HL-60 (cell line): ENCODE results near the gene POR.

ENCODE experiments used
- GABPA ChIP-seq: IDR thresholded peaks from 2 replicates; pipeline ENCODE4 v1.6.1; 2012; ENCODE audit warnings: low read depth
- POLR2AphosphoS5 ChIP-seq: IDR thresholded peaks from 2 replicates; pipeline ENCODE4 v1.6.1; 2012; ENCODE audit warnings: low read depth
- SPI1 ChIP-seq: IDR thresholded peaks from 2 replicates; pipeline ENCODE4 v1.6.1; 2012; ENCODE audit warnings: low read depth, mild to moderate bottlenecking, borderline replicate concordance
- TF ChIP-seq, protein P1 (sequence below): IDR thresholded peaks from one replicate; pipeline ENCODE4 v1.5.1; 2011; ENCODE audit warnings: low read length, control low read depth, inconsistent platforms; ENCODE audit not compliant: insufficient read depth
- TF ChIP-seq, protein P2 (sequence below): IDR thresholded peaks from 2 replicates; pipeline ENCODE4 v1.6.1; 2012; ENCODE audit warnings: low read depth; ENCODE audit not compliant: insufficient replicate concordance

DNA sequence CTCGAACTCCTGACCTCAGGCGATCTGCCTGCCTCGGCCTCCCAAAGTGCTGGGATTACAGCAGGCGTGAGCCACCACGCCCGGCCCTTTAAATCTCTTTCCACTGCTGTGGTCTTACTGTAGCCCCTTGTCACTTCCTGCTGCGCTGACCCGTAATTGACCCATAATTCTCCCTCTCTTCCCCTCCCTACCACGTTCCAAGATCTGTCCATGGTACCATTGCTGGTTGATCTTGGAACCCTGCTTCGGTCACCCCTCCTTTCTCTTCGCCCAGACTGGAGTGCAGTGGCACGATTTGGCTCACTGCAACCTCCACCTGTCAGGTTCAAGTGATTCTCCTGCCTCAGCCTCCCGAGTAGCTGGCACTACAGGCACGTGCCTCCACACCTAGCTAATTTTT lies 6.5 kb downstream of the POR start:
- TF ChIP-seq, protein P1, sequence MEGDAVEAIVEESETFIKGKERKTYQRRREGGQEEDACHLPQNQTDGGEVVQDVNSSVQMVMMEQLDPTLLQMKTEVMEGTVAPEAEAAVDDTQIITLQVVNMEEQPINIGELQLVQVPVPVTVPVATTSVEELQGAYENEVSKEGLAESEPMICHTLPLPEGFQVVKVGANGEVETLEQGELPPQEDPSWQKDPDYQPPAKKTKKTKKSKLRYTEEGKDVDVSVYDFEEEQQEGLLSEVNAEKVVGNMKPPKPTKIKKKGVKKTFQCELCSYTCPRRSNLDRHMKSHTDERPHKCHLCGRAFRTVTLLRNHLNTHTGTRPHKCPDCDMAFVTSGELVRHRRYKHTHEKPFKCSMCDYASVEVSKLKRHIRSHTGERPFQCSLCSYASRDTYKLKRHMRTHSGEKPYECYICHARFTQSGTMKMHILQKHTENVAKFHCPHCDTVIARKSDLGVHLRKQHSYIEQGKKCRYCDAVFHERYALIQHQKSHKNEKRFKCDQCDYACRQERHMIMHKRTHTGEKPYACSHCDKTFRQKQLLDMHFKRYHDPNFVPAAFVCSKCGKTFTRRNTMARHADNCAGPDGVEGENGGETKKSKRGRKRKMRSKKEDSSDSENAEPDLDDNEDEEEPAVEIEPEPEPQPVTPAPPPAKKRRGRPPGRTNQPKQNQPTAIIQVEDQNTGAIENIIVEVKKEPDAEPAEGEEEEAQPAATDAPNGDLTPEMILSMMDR: no peak
- TF ChIP-seq POLR2AphosphoS5 (no peak), GABPA (no peak), SPI1 (no peak)
- TF ChIP-seq, protein P2, sequence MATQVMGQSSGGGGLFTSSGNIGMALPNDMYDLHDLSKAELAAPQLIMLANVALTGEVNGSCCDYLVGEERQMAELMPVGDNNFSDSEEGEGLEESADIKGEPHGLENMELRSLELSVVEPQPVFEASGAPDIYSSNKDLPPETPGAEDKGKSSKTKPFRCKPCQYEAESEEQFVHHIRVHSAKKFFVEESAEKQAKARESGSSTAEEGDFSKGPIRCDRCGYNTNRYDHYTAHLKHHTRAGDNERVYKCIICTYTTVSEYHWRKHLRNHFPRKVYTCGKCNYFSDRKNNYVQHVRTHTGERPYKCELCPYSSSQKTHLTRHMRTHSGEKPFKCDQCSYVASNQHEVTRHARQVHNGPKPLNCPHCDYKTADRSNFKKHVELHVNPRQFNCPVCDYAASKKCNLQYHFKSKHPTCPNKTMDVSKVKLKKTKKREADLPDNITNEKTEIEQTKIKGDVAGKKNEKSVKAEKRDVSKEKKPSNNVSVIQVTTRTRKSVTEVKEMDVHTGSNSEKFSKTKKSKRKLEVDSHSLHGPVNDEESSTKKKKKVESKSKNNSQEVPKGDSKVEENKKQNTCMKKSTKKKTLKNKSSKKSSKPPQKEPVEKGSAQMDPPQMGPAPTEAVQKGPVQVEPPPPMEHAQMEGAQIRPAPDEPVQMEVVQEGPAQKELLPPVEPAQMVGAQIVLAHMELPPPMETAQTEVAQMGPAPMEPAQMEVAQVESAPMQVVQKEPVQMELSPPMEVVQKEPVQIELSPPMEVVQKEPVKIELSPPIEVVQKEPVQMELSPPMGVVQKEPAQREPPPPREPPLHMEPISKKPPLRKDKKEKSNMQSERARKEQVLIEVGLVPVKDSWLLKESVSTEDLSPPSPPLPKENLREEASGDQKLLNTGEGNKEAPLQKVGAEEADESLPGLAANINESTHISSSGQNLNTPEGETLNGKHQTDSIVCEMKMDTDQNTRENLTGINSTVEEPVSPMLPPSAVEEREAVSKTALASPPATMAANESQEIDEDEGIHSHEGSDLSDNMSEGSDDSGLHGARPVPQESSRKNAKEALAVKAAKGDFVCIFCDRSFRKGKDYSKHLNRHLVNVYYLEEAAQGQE: peak; percentile 87
